GM19452 (cell line): Measurements from ENCODE around the gene PASK.

Experiments used
- ATAC-seq: cut with Tn5 transposase; IDR thresholded peaks from one replicate; pipeline ENCODE4 v1.9.1; 2021; ENCODE audit not compliant: unreplicated experiment

PASK gene

GRCh38 chr2:241149675-241149924 is 328 bp upstream of the PASK start:
- peak; percentile 20 for ATAC-seq

GRCh38 chr2:241148239-241148638 is 1.0 kb downstream of the PASK start:
- no peak for ATAC-seq

- ATAC-seq, result no peak
Observed at GRCh38 chr2:241147336-241147735, 1.9 kb downstream of the PASK start.

- no peak for ATAC-seq
Observed at GRCh38 chr2:241146286-241146685, 3.0 kb downstream of the PASK start.

- ATAC-seq, result no peak
Observed at GRCh38 chr2:241142593-241142992, 6.7 kb downstream of the PASK start.

- ATAC-seq, result no peak
Observed at GRCh38 chr2:241142063-241142462, 7.2 kb downstream of the PASK start.

- no peak for ATAC-seq
Observed at GRCh38 chr2:241141214-241141770, 8.0 kb downstream of the PASK start.

GRCh38 chr2:241140445-241140840 is 8.8 kb downstream of the PASK start:
- ATAC-seq, result no peak

GRCh38 chr2:241139531-241140444 is 9.5 kb downstream of the PASK start:
- no peak for ATAC-seq

- no peak for ATAC-seq
Observed at GRCh38 chr2:241138471-241138870, 10.8 kb downstream of the PASK start.

GRCh38 chr2:241137276-241138190 is 11.7 kb downstream of the PASK start:
- ATAC-seq, result no peak

GRCh38 chr2:241136661-241137260 is 12.5 kb downstream of the PASK start:
- no peak for ATAC-seq

- no peak for ATAC-seq
Observed at GRCh38 chr2:241136191-241136590, 13.1 kb downstream of the PASK start.

- no peak for ATAC-seq
Observed at GRCh38 chr2:241135737-241136136, 13.5 kb downstream of the PASK start.

GRCh38 chr2:241134711-241135110 is 14.6 kb downstream of the PASK start:
- ATAC-seq, result no peak

- ATAC-seq, result no peak
Observed at GRCh38 chr2:241133436-241133820, 15.8 kb downstream of the PASK start.

- no peak for ATAC-seq
Observed at GRCh38 chr2:241132538-241133435, 16.5 kb downstream of the PASK start.

GRCh38 chr2:241131531-241131930 is 17.7 kb downstream of the PASK start:
- no peak for ATAC-seq

GRCh38 chr2:241130316-241130715 is 19.0 kb downstream of the PASK start:
- no peak for ATAC-seq

GRCh38 chr2:241129086-241129871 is 20.0 kb downstream of the PASK start:
- no peak for ATAC-seq
